CD14-positive monocyte (primary cell): ENCODE data around the gene CLBA1. TPM values are rescaled to one million over a fixed set of nuclear protein-coding genes. Genes with fewer than 3 reads are reported as not detected.

Source experiments
- DNase-seq, 3 donors: peaks; one replicate each; pipeline ENCODE4 v3.0.0-alpha.2; 2011 to 2022
- H2AFZ ChIP-seq: 2 replicates; pipeline ENCODE4 v1.6.0; 2012; ENCODE audit warnings: mild to moderate bottlenecking, low read depth, low read length, inconsistent platforms; ENCODE audit not compliant: insufficient read depth, poor library complexity, severe bottlenecking
- H3K27ac ChIP-seq, 2 donors: 1 replicate in 1 of 2; 2 replicates in 1 of 2; pipeline ENCODE4 v1.5.1; 2012 to 2013; ENCODE audit warnings: low read length in 2 of 2, control low read depth in 1 of 2, inconsistent platforms in 1 of 2, low read depth in 1 of 2, mild to moderate bottlenecking in 1 of 2
- H3K27me3 ChIP-seq, 2 donors: one replicate each; pipeline versions ENCODE4 v1.6.0 to v1.6.1; 2011 to 2013; ENCODE audit warnings: low read length in 2 of 2; ENCODE audit not compliant: control insufficient read depth in 2 of 2, insufficient read depth in 2 of 2
- H3K36me3 ChIP-seq, 2 donors: replicated peaks in 1 of 2; 1 replicate in 1 of 2; 2 replicates in 1 of 2; pipeline versions ENCODE4 v1.5.1 to v1.6.1; 2012 to 2013; ENCODE audit warnings: low read length in 2 of 2, control low read depth in 1 of 2, inconsistent platforms in 1 of 2, mild to moderate bottlenecking in 1 of 2; ENCODE audit not compliant: insufficient read depth in 2 of 2, control insufficient read depth in 1 of 2
- H3K4me1 ChIP-seq, 2 donors: 1 replicate in 1 of 2; 2 replicates in 1 of 2; pipeline versions ENCODE4 v1.5.1 to v1.6.1; 2012 to 2013; ENCODE audit warnings: low read length in 2 of 2, control low read depth in 1 of 2, inconsistent platforms in 1 of 2, mild to moderate bottlenecking in 1 of 2, moderate library complexity in 1 of 2; ENCODE audit not compliant: insufficient read depth in 2 of 2, control insufficient read depth in 1 of 2
- H3K4me2 ChIP-seq: replicated peaks from 2 replicates; pipeline ENCODE3; 2012; ENCODE audit warnings: low read length, moderate library complexity, mild to moderate bottlenecking; ENCODE audit not compliant: poor library complexity, severe bottlenecking; ENCODE audit errors: extremely low read depth
- H3K4me3 ChIP-seq, 3 experiments: fragments of 200-600 bp in 1 of 3; sonication (generic) in 1 of 3; replicated peaks in 1 of 3; 1 replicate in 2 of 3; 2 replicates in 1 of 3; pipeline ENCODE4 v1.5.1; 2011 to 2013; ENCODE audit warnings: low read length in 3 of 3, mild to moderate bottlenecking in 3 of 3, control low read depth in 2 of 3, low read depth in 2 of 3, inconsistent platforms in 1 of 3, moderate library complexity in 1 of 3
- H3K79me2 ChIP-seq: 2 replicates; pipeline ENCODE4 v1.6.0; 2012; ENCODE audit warnings: mild to moderate bottlenecking, control low read depth, inconsistent platforms, low read length, moderate library complexity; ENCODE audit not compliant: insufficient read depth
- H3K9ac ChIP-seq: 2 replicates; pipeline ENCODE4 v1.6.0; 2017; ENCODE audit warnings: low read length, mild to moderate bottlenecking; ENCODE audit not compliant: insufficient read depth, poor library complexity, severe bottlenecking
- H3K9me3 ChIP-seq, 2 donors: replicated peaks in 1 of 2; 1 replicate in 1 of 2; 2 replicates in 1 of 2; pipeline versions ENCODE4 v1.5.1 to v1.6.1; 2012 to 2013; ENCODE audit warnings: low read length in 2 of 2, control low read depth in 1 of 2; ENCODE audit not compliant: control insufficient read depth in 1 of 2, insufficient read depth in 1 of 2
- H4K20me1 ChIP-seq: 2 replicates; pipeline ENCODE4 v1.6.0; 2012; ENCODE audit warnings: mild to moderate bottlenecking, low read length, control low read depth, moderate library complexity; ENCODE audit not compliant: insufficient read depth
- H3K27ac Mint-ChIP-seq, 7 donors: one replicate each; pipeline ENCODE4 v1.8.0; 2020; ENCODE audit warnings: mild to moderate bottlenecking in 7 of 7, mixed read lengths in 7 of 7, moderate library complexity in 6 of 7, inconsistent platforms in 2 of 7
- H3K27me3 Mint-ChIP-seq, 3 donors: one replicate each; pipeline ENCODE4 v1.8.0; 2021 to 2022; ENCODE audit warnings: low read depth in 3 of 3, mild to moderate bottlenecking in 3 of 3, mixed read lengths in 3 of 3, moderate library complexity in 3 of 3, inconsistent platforms in 1 of 3
- H3K36me3 Mint-ChIP-seq, 2 donors: one replicate each; pipeline ENCODE4 v1.8.0; 2020; ENCODE audit warnings: mixed read lengths in 2 of 2, inconsistent platforms in 1 of 2, mild to moderate bottlenecking in 1 of 2
- H3K4me1 Mint-ChIP-seq: one replicate; pipeline ENCODE4 v1.8.0; 2020; ENCODE audit warnings: mild to moderate bottlenecking, mixed read lengths
- H3K4me3 Mint-ChIP-seq, 2 donors: one replicate each; pipeline ENCODE4 v1.8.0; 2020; ENCODE audit warnings: mild to moderate bottlenecking in 2 of 2, mixed read lengths in 2 of 2, moderate library complexity in 1 of 2
- H3K9me3 Mint-ChIP-seq, 7 donors: one replicate each; pipeline ENCODE4 v1.8.0; 2020 to 2022; ENCODE audit warnings: mixed read lengths in 7 of 7, mild to moderate bottlenecking in 6 of 7, moderate library complexity in 6 of 7, inconsistent platforms in 2 of 7
- WGBS: methylation state at CpG from one replicate; pipeline ENCODE4 v1.1.5; 2013; ENCODE audit warnings: missing lambda C conversion rate; ENCODE audit not compliant: insufficient coverage; 5-methylcytosine and 5-hydroxymethylcytosine counted together
- intact Hi-C, 2 donors: fragments of 100-400 bp; cut with micrococcal nuclease; formaldehyde crosslinking; loops; one replicate each; pipeline versions ENCODE4 v1.15.0 to v1.15.1; 2023
- polyA plus RNA-seq, 3 donors: library from polyadenylated mRNA; depleted of rRNA in 1 of 3; unstranded in 2 of 3; stranded (reverse) in 1 of 3; fragments of 300-500 nt in 2 of 3; fragments of >200 nt in 1 of 3; fragmentation: Illumina TruSeq in 2 of 3; gene quantifications; 1 replicate in 2 of 3; 2 replicates in 1 of 3; pipeline ENCODE4 v1.2.3, GENCODE V29; 2012 to 2021
- TF ChIP-seq, protein P1 (sequence below): fragments of 200-600 bp; IDR thresholded peaks from one replicate; pipeline ENCODE4 v1.8.0; 2022; ENCODE audit warnings: antibody characterized with exemption, mild to moderate bottlenecking

CLBA1 gene
- polyA plus RNA-seq, 3 donors, result 0.62 to 0.76 (median 0.63) TPM

- Histone ChIP-seq H3K27me3 (no peaks in the 10 kb centered on the region), H3K4me1 (peaks cover 63 to 84% of the 10 kb centered on the region in 2 donors), H3K4me2 (peak overlapping the region; percentile 71), H3K36me3 (no peaks in the 10 kb centered on the region), H4K20me1 (peaks cover 8% of the 10 kb centered on the region), H3K9ac (no peak overlapping the region), H3K27ac (peak overlapping the region; percentile 92 to 95), H2AFZ (no peak overlapping the region), H3K4me3 (peak overlapping the region in 1 of 3 experiments; percentile 75), H3K79me2 (peaks cover 51% of the 10 kb centered on the region), H3K9me3 (no peaks in the 10 kb centered on the region)
- intact Hi-C loops, result no loop called here
- DNase-seq, result no peak
- no CpG with 5 or more reads among the region's 2 CpGs for WGBS
- peak overlapping the region in 5 of 7 donors; percentile 92 to 99 (median 97) for H3K27ac Mint-ChIP-seq
- TF ChIP-seq, protein P1, sequence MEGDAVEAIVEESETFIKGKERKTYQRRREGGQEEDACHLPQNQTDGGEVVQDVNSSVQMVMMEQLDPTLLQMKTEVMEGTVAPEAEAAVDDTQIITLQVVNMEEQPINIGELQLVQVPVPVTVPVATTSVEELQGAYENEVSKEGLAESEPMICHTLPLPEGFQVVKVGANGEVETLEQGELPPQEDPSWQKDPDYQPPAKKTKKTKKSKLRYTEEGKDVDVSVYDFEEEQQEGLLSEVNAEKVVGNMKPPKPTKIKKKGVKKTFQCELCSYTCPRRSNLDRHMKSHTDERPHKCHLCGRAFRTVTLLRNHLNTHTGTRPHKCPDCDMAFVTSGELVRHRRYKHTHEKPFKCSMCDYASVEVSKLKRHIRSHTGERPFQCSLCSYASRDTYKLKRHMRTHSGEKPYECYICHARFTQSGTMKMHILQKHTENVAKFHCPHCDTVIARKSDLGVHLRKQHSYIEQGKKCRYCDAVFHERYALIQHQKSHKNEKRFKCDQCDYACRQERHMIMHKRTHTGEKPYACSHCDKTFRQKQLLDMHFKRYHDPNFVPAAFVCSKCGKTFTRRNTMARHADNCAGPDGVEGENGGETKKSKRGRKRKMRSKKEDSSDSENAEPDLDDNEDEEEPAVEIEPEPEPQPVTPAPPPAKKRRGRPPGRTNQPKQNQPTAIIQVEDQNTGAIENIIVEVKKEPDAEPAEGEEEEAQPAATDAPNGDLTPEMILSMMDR, result no peak
- H3K4me3 Mint-ChIP-seq, result peak overlapping the region in 1 of 2 donors; percentile 80
- H3K36me3 Mint-ChIP-seq, result peaks cover 7 to 9% of the 10 kb centered on the region in 2 donors
- peaks cover 74% of the 10 kb centered on the region for H3K4me1 Mint-ChIP-seq
- peaks cover 0 to 5% (median 0%) of the 10 kb centered on the region in 3 donors for H3K27me3 Mint-ChIP-seq
- H3K9me3 Mint-ChIP-seq, result peaks cover 0 to 9% (median 3%) of the 10 kb centered on the region in 7 donors
Measured at GRCh38 chr14:105022276-105022670, 36.7 kb downstream of the CLBA1 start.

GRCh38 chr14:105023144-105023543 is 37.6 kb downstream of the CLBA1 start:
- Mint-ChIP-seq H3K27me3 (peaks cover 0 to 5% (median 0%) of the 10 kb centered on the region in 3 donors), H3K36me3 (peaks cover 7% of the 10 kb centered on the region in 2 donors), H3K9me3 (peaks cover 0 to 9% (median 3%) of the 10 kb centered on the region in 7 donors), H3K27ac (peak overlapping the region; percentile 25 to 98 (median 96)), H3K4me3 (no peak overlapping the region), H3K4me1 (peaks cover 68% of the 10 kb centered on the region)
- Histone ChIP-seq H3K4me2 (no peak overlapping the region), H3K36me3 (no peaks in the 10 kb centered on the region), H3K4me1 (peaks cover 66 to 89% of the 10 kb centered on the region in 2 donors), H2AFZ (no peak overlapping the region), H4K20me1 (peaks cover 8% of the 10 kb centered on the region), H3K27me3 (no peaks in the 10 kb centered on the region), H3K9me3 (no peaks in the 10 kb centered on the region), H3K27ac (peak overlapping the region in 1 of 2 donors; percentile 92), H3K79me2 (peaks cover 42% of the 10 kb centered on the region), H3K4me3 (no peak overlapping the region), H3K9ac (no peak overlapping the region)
- TF ChIP-seq, protein P1, result no peak
- WGBS, result no CpG with 5 or more reads among the region's 11 CpGs
- intact Hi-C loops, result no loop called here
- DNase-seq, result no peak
